Medulla oblongata (tissue), 1 donor: ENCODE measurements around the gene USP1.

Source experiments
- DNase-seq: peaks from one replicate; pipeline ENCODE4 v3.0.0-alpha.2; 2015; ENCODE audit errors: extremely low spot score

The USP1 gene

DNA sequence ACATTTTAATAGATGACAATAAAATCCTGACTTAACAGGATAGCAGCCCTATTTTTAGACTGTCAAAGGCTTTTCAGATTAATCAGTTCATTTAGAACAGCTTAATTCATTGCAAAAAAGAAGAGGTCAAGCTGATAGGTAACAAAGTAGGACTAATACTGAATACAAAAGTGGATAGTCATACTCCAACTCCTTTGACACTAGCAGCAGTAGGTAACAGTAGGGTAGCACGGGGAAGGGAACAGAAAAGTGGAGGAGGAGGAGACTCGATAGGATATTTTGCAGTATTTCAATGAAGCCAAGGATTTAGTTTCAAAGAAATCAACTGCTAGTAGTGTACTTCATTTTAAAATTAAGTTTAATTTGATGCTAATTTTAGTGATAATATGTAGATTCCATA, 51.1 kb downstream of the USP1 start:
- no peak for DNase-seq

DNA sequence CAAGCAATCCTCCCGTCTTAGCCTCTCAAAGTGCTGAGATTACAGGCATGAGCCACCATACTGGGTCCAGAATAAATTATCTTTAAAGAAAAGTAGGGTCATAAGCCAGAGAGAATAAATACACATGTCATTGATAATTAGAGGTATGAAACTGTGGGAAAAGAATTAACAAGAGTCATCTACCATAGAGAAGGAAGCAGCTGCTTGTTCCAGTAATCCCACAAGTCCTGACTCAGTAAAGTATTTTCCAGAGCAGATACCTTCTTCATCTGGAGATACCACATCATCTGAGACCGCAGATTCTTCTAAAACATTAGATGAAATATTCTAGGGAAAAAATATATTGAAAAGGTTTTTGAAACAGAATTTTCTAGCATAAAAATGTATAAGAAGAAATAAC, 55.7 kb downstream of the USP1 start:
- DNase-seq: no peak

DNA sequence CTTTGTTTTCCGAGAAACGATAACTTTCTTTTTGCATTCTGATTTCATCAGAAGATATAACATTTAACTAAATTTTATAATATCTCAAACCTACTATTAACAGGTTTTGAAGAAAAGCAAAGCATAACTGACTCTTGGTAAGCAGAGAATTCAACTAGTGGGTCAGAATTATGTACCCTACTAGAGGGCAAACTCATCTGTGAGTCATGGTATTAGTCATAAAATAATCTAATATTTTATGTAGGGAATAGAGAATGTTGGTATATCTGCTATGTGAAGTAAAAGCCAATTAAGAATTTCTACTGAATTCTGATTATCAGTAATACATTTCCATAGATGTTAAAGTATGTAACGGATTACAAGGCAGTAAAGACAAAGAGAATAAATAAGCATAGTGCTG, 56.8 kb downstream of the USP1 start:
- DNase-seq: no peak

DNA sequence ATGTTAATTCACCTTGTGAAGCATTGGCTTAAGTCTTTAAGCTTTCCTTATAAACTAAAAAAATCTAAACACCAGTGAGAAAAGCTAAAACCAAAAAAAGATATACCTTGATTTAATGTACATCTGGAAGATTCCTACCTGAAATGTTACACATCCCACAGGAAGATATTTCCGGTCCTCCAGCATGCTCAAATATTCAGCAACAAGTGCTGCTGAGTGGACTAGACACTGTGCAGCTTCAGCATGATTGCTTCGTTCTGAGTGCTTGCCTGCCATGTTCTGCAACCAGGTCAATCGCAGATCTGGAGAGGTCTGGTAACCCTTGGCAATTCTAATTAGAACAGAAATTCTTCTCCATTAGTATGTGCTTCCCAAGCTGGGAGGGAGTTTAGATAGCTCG, 57.3 kb downstream of the USP1 start:
- no peak for DNase-seq

DNA sequence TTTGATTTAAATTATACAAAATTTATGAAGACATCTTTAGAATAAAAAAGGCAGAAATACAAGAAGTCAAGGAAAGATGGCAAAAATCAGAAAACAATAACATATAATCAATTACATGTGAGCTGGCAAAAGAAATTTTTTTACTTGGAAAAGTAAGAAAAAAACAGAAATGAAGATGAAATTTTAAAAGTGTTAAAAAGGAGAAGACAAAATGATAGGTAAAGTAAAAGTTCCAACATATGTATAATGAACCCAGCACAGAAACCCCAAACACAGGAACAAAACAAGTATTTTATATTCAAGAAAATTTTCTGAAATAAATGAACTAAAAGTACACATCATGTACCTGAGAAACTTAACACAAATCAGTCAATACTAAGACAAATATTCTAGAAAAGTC, 63.4 kb downstream of the USP1 start:
- no peak for DNase-seq
